ENCODE data around the gene FIGLA. TPM values are rescaled to one million over a fixed set of nuclear protein-coding genes. Genes with fewer than 3 reads are reported as not detected.

FIGLA gene
- total and polyA plus RNA-seq, 2 of the 8 experiments (the other 6 are each of a cell fraction or from before 2014, with no cell fraction given): not detected

DNA sequence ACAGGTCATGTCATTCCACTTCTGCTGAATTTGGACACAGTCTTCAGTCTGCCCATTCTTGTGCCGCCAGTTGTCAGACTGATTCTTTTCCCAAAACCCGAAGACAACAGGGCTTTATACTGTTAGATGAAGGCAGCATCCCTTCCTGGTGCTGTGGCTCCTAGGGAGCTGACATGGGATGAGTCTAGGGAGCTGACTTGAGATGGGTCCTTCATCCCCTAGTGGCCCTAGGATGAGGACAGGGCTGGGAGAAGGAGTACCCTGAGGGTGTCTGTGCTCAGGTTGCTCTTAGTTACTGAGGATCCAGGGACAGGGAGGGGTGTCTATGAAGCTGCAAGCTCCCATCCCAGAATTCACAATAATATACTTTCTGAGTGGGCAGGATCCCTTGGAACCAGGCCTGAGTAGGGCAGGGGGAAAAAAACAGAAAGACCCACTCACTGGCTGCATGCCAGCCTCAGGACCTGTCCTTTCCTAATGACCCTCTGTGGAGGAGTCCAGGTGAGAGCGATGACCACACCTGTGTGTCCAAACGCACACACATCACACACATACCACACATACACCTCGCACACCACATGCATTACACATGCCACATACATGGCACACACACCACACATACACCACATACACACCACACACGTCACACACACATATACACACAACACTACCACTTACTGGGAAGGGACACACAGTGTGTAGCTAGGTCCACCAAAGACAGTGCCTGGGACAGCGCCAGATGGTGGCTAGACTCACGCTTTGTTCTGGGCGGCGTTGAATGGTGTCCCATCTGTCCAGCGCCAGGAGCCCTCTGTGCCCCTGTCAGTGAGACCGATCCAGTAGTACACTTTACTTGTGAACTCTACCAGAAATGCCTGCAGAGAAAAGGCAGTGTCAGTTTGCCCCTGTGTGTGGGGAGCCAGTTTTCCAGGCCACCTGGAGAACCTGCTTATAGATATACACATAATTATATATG lies 18.8 kb upstream of the FIGLA start:
- WGBS, 2 experiments (ENCODE audit: extremely low coverage in 1 of 2, insufficient coverage in 1 of 2, insufficient read length in 1 of 2, insufficient replicate concordance in 2 of 2, low coverage in 1 of 2, low lambda C conversion rate in 2 of 2, missing lambda C conversion rate in 1 of 2): 90% methylated on average over 12 of the region's 12 CpGs; no CpG with 5 or more reads in 1 of the 2 experiments
- CTCF ChIA-PET (ENCODE audit: partially characterized antibody): interaction anchor here (0.8 to 1.4 kb wide), 7 partner anchors 17 to 111 kb away, joined by 3 to 5 read pairs (median 3); partner anchors contain the start of gene FIGLA
- no peak for DNase-seq (ENCODE audit: low read depth in 1 of 2, low spot score in 2 of 2)

More for the DNA sequence above, 18.8 kb upstream of the FIGLA start:
- no peak overlapping the region for H3K18ac ChIP-seq (ENCODE audit: extremely low read depth, low read length)
- H3K79me2 ChIP-seq (ENCODE audit: control insufficient read depth in 1 of 2, insufficient read depth in 2 of 2, low read length in 2 of 2): no peaks in the 10 kb centered on the region
- no peak overlapping the region for H3K4me2 ChIP-seq (ENCODE audit: insufficient read depth in 1 of 2, low read depth in 2 of 2, low read length in 2 of 2)
- peak overlapping the region in 1 of 4 experiments; percentile 47; a peak in 1 of 7 replicates for H3K9ac ChIP-seq (replicated peaks in 1 of 4; ENCODE audit: extremely low read depth in 1 of 4, low read depth in 3 of 4, low read length in 3 of 4)
- no peaks in the 10 kb centered on the region for H3K9me3 ChIP-seq (ENCODE audit: insufficient read depth in 2 of 2, low read depth in 1 of 2, low read length in 1 of 2)
- H3K23ac ChIP-seq (ENCODE audit: insufficient read length): no peak overlapping the region
- peaks cover 0 to 3% (median 0%) of the 10 kb centered on the region in 4 experiments; a peak in 1 of 7 replicates for H3K27me3 ChIP-seq (replicated peaks in 1 of 4; ENCODE audit: control insufficient read depth in 3 of 4, extremely low read depth in 1 of 4, insufficient read depth in 3 of 4, low read length in 3 of 4)
- FAIRE-seq: no peak
- H3K23me2 ChIP-seq (ENCODE audit: low read depth, low read length): no peaks in the 10 kb centered on the region
- TF ChIP-seq, protein P1, sequence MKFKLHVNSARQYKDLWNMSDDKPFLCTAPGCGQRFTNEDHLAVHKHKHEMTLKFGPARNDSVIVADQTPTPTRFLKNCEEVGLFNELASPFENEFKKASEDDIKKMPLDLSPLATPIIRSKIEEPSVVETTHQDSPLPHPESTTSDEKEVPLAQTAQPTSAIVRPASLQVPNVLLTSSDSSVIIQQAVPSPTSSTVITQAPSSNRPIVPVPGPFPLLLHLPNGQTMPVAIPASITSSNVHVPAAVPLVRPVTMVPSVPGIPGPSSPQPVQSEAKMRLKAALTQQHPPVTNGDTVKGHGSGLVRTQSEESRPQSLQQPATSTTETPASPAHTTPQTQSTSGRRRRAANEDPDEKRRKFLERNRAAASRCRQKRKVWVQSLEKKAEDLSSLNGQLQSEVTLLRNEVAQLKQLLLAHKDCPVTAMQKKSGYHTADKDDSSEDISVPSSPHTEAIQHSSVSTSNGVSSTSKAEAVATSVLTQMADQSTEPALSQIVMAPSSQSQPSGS (IDR thresholded peaks at IDR 0.05; ENCODE audit: low read length): no peak
- TF ChIP-seq FOSL1 (IDR thresholded peaks at IDR 0.05; ENCODE audit: insufficient read depth, low read depth, low read length) (no peak), SP2 (IDR thresholded peaks at IDR 0.05; ENCODE audit: low read length) (no peak), ASH2L (IDR thresholded peaks at IDR 0.05; ENCODE audit: low read length) (no peak), CTBP2 (IDR thresholded peaks at IDR 0.05; ENCODE audit: borderline replicate concordance, insufficient read depth, insufficient read length, low read length) (no peak), RNF2 (IDR thresholded peaks at IDR 0.05; ENCODE audit: borderline replicate concordance, low read depth, low read length, missing control alignments, poor library complexity, severe bottlenecking) (no peak)
- TF ChIP-seq, protein P2, sequence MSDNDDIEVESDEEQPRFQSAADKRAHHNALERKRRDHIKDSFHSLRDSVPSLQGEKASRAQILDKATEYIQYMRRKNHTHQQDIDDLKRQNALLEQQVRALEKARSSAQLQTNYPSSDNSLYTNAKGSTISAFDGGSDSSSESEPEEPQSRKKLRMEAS (IDR thresholded peaks at IDR 0.05): no peak
- no peaks in the 10 kb centered on the region for H3K79me1 ChIP-seq (ENCODE audit: low read depth, low read length)
- no peaks in the 10 kb centered on the region for H3K36me3 ChIP-seq (ENCODE audit: control insufficient read depth in 2 of 4, insufficient read depth in 4 of 4, low read length in 3 of 4)
- no peak overlapping the region; the same call in 1 of the 2 replicates for H4K8ac ChIP-seq (ENCODE audit: extremely low read depth, insufficient read depth, low read length)
- H3K56ac ChIP-seq (replicated peaks; ENCODE audit: insufficient read length, low read depth, low read length): no peak overlapping the region
- H2BK12ac ChIP-seq (ENCODE audit: low read depth, low read length): no peak overlapping the region
- no peak overlapping the region for H2BK5ac ChIP-seq (ENCODE audit: low read depth, low read length)
- H2BK120ac ChIP-seq (replicated peaks; ENCODE audit: low read depth, low read length): no peak overlapping the region
- no peak overlapping the region; the same call in 1 of the 2 replicates for H2AK5ac ChIP-seq (ENCODE audit: low read depth, low read length)
- H4K20me1 ChIP-seq (replicated peaks in 1 of 2; ENCODE audit: control insufficient read depth in 1 of 2, insufficient read depth in 2 of 2, low read length in 2 of 2): peaks cover 0 to 2% of the 10 kb centered on the region in 2 experiments
- no peak overlapping the region for H4K5ac ChIP-seq (ENCODE audit: insufficient read length, low read depth, low read length)
- POLR2A ChIA-PET (ENCODE audit: partially characterized antibody): interaction anchor here (0.6 kb wide), 1 partner anchor 100 kb away, joined by 3 read pairs; no protein-coding TSS in a partner anchor
- H2AFZ ChIP-seq (ENCODE audit: low read length): no peak overlapping the region
- H3K27ac ChIP-seq (ENCODE audit: low read depth, low read length): no peak overlapping the region
- H3K4me3 ChIP-seq (ENCODE audit: extremely low read depth in 1 of 4, insufficient read depth in 2 of 4, low read depth in 3 of 4, low read length in 4 of 4): no peak overlapping the region
- H2BK20ac ChIP-seq (ENCODE audit: low read length): no peak overlapping the region
- H3K14ac ChIP-seq (ENCODE audit: insufficient read length): no peak overlapping the region
- H3K4me1 ChIP-seq (replicated peaks in 1 of 4; ENCODE audit: control insufficient read depth in 3 of 4, insufficient read depth in 4 of 4, low read length in 3 of 4): no peaks in the 10 kb centered on the region
- H2BK15ac ChIP-seq (ENCODE audit: low read length): no peak overlapping the region
- H4K91ac ChIP-seq (replicated peaks; ENCODE audit: insufficient read length, low read length): peak overlapping the region; percentile 34
- no peak overlapping the region for H3K4ac ChIP-seq (replicated peaks; ENCODE audit: insufficient read length, low read depth, low read length)
